ENCODE data around the gene MLH3. TPM values are rescaled to one million over a fixed set of nuclear protein-coding genes. Genes with fewer than 3 reads are reported as not detected.
"Not testable (repeated sequence)": the region's sequence is repeated elsewhere in the genome, so short reads cannot be mapped to it uniquely, and the experiment has no call there.

Gene MLH3
- total RNA-seq = 10.4 TPM

DNA sequence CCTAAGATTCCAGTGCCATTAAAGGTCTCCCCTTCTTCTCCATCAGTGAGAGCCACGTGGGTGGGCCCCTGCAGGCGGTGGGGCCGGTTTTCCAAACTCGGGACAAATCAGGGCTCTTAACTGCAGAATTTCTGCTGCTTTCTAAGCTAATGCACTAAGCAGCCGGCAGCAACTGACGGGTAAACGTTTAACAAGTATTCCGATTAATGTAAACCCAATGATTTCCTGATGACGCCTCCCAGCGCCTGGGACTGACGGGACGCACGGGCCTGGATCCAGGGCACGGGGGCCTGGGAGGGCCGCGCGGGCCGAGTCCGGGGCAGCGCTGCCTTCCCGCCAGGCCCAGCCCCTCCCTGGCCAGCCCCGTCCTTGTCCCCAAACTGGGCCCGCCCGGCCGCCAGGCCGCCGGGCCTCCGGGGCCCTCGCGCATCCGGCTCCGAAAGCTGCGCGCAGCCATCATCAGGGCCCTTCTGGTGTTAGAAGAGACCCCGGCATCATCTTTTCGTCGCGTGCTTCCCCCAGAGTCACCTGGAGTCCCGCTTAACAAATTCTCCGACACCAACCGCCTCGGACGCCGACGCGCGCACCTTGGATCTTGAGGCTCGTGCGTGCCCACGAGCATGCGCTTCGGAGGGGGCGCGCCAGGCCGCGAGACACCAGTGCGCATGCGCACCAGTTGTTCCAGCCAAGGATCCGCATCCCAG, at the start of gene MLH3:
TSS of gene MLH3 (minus strand) at position 616 of the 704 bp plus-strand sequence. CDS start 1,812 bp downstream, outside the sequence.
- ATAC-seq = peak; percentile 94
- peak; percentile 92 for DNase-seq (ENCODE audit: low spot score)

DNA sequence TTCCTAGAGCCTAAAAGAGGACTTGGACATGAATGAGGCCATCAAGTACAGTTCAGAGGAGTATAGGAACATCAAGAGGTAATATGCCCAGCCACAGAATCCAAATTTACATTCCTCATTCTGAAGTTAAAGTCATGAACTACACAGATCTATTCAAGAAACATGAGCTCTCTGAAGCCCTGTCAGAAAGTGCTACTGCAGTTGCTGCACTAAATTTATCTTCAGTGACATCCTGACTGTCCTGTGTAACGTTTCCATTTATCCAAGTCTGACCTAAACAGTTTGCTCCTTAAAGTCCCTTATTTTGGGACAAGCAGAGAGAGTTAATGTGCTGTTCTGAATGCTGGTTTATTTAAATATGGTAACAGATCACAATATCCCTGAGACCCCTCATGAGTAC, 47.4 kb upstream of the MLH3 start:
- no peak for DNase-seq (ENCODE audit: low spot score)
- ATAC-seq = no peak

DNA sequence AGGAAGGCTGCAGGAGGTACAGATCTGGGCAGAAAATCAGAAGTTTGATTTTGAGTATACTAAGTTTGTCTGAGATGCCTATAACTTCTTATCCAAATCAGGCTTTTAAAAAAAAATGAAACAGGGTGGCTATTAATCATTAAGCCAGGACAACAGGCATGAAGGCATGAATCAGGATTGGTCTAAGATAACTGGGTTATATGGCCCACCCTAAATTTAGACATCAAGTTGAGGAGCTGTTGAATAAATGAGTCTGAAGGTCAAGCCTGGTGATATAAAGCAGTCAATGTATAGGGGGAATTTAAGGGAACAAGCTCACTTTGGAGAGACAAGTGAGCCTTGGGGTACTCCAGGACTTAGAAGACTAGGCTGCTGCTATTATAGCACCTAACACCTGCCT, 46.9 kb upstream of the MLH3 start:
- ATAC-seq (no peak), DNase-seq (ENCODE audit: low spot score) (no peak)

DNA sequence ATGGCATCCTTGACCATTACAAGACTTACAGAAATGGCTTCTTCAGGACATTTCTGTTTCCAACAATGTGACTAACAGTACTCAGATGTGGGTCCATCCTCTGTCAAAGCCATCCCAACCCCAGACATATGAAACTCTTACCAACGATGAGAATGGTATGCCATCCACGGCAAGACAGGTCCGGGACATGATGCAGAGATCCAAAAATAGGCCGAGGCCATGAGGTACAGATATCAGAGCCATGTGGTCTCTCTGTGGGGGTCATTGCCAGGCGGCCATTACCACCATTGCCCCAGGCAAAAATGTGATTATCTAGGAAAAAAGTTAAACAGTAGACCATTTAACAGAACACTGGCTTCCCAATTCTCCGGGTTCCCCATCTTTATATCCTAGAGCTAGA, 45.7 kb upstream of the MLH3 start:
- DNase-seq (ENCODE audit: low spot score) (no peak), ATAC-seq (no peak)

DNA sequence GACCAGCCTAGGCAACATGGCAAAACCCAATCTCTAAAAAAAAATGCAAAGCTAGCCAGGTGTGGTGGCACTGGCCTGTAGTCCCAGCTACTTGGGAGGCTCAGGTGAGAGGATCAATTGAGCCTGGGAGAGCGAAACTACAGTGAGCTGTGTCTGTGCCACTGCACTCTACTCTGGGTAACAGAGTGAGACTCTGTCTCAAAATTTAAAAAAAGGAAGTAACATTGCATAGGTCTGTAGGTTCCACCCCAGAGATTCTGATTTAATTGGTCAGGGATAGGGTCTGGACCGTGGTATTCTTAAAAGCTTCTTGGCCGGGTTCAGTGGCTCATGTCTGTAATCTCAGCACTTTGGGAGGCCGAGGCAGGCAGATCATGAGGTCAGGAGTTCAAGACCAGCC, 44.4 kb upstream of the MLH3 start:
- ATAC-seq = no peak
- no peak for DNase-seq (ENCODE audit: low spot score)

DNA sequence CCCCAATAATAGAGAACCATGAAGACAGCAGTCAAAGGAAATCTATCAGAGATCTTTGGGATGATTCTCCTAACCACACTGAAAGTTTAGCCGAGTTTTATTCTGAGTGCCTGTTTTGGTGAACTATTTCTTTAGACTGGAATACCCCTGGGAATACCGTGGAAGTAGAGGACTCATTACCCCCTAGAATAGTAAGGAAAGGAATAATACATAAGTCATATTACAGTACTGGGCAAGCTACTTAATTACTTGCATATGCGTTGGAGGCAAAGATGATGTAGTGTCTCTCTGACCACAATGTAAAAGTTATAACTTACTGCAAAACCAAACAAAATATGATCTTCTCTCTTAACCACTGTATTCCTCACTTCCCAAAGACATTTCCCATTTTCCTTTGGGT, 43.6 kb upstream of the MLH3 start:
- DNase-seq (ENCODE audit: low spot score) (no peak), ATAC-seq (no peak)

DNA sequence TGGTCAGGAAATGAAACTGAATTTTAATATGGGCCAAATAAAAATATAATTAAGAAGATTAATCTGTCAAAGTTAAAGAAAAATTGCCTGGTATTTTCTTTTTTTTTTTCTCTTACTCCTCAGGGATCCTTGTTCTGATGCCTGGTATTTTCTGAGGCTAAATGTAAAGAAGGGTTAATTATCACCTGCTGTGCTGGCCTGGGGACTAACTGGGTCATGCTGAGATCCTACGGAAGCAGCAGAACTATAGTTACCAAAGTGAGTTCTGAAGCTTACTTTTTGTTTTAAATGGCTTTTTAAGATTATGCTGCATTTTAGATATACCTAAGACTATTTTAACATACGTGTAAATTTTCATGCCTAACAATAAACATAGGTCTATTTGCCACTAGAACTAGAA, 41.4 kb upstream of the MLH3 start:
- no peak for DNase-seq (ENCODE audit: low spot score)

DNA sequence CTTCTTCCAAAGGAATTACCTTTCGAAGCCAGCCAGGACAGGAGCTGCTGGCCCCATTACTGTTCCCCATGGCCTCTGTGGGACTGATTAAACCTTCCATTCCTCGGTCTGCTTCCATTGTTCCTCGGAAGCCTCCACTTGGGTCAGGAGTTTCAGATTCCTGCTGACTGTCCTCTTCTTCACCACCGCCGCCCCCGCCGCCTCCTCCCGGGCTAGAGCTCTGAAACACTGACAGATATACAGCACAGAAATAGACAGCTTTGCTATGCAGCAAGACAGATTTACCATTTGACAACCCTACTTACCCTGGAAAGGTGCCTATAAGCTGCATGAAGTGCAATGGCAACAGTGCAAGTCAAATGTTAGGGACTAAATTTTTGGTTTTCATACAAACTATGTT, 40.0 kb upstream of the MLH3 start:
- ATAC-seq = no peak
- no peak for DNase-seq (ENCODE audit: low spot score)

More for the DNA sequence above, 41.4 kb upstream of the MLH3 start:
- no peak for ATAC-seq

DNA sequence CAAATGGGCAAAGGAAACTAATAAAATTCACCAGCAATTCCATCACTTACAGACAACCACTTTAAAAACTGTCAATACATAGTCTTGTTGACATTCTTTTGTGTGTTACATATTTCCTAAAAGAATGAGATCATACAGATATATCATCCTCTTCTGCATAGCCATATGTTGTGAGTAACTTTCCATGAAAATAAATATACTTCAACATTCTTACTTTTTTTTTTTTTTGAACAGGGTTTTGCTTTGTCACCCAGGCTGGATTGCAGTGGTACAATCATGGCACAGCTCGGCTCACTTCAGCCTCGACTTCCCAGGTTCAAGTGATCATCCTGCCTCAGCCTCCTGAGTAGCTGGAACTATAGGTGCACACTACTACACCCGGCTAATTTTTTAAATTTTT, 39.1 kb upstream of the MLH3 start:
- no peak for ATAC-seq
- no peak for DNase-seq (ENCODE audit: low spot score)

DNA sequence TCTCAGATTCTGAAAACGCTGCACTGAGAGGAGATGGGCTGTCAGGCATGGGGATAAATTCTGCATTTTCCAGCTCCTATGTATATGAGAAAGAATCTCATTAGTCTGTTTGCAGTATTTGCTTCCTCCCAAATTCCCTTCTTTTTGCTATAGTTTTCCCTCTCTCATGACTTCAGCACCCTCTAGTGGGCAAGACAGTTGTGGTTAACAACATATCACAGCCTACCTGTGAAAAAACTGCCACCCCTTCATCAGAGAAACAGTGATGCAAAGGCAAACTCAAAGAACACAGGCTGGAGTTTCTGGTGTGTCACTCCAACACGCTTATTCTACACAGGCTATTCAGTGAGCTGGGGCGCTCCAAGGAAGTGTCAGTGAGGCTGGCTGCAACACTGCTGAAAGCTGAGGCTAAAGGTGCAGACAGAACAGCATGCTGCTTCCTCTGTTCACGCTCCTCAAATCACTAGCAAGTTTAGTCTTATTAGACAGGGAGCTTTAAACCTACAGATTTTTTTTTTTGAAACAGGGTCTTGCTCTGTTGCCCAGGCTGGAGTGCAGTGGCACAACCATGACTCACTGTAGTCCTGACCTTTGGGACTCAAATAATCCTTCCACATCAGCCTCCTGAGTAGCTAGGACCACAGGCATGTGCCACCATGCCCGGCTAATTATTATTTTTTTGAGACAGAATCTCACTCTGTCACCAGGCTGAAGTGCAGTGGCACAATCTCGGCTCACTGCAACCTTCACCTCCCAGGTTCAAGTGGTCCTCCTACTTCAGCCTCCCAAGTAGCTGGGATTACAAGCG, 37.5 kb upstream of the MLH3 start:
- DNase-seq (ENCODE audit: low spot score) (no peak), ATAC-seq (peak; percentile 90)

DNA sequence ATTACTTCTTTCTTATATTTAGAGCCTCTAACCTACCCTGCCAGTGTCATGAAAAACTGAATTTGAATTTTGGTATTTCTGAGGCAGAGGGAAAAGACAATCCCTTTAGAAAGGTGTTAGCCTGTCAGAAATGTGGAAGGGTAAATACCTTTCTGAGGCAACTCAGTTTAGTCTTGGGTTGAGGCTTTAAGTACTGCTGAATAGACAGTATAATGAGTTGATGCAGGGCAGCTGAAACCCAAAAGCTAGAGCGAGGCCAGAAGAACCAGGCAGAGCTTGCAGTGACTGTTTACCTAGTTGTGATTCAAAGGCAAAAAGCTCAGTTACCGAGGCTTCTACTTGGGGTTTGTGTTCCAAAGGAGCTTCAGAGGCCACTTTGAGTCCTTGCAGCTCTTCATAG, 36.9 kb upstream of the MLH3 start:
- no peak for ATAC-seq

DNA sequence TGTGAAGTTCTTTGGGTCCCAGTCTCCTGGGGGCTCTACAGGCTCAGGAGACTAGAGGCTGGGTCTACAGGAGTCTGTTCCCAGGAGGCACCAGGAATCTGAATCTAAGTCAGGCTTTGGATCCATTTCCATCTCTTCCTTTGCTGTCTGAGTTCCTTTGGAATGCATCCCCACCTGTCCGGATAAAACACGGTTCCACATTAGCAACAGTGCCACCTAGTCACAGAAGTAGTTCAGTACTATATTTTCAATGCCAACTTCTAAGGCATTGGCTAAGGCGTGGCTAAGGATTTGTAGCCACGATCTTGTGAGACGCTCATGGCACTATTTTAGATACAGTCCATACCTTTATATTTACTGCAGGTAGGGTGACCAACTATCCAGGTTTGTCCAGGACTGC, 33.2 kb upstream of the MLH3 start:
- DNase-seq (ENCODE audit: low spot score) (no peak), ATAC-seq (peak; percentile 73)

More for the DNA sequence above, 36.9 kb upstream of the MLH3 start:
- DNase-seq (ENCODE audit: low spot score) = no peak

DNA sequence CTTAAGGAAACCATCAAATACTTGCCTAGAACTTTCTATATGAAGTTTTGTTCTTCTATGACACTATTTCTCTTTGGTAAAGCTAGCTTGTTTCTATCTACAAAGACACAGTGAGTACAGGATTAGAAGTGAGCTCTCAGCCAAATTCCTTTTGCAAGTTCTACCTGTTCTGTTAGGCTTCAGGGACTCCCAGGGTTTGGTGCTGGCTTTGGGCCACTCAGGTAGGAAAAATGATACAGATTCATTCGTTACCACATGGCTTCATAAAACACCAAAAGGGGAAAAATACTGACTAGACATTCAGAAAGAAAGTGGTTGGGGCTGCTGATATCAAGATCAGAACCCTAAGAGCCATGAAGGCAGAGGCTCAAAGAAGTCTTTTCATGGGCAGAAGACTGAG, 32.0 kb upstream of the MLH3 start:
- no peak for DNase-seq (ENCODE audit: low spot score)
- ATAC-seq = no peak

DNA sequence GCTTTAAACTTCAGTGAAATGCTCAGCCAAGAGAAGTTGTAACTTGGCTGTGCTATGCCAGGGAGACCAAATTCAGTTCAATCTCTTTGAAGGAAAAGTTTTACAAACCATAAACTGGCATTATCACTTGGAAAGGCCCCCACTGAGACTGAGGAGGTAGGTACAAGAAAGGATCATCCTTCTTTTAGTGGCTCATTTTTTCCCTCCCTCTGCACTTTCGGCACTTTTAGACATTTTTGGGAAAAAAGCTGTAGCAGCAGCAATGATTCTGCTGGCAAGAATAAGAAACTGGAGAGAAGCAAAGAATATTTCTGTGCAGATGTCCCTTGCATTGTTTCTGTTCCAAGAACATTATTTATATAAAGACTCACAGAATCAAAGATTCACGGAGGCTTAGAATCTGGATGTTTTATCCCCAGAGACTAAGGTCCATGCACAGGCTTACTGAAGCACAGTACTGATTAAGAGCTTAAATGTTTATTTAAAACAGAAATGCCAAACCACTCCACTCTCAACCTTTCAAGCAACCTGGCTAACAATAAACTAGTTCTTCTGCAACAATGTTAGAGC, 30.5 kb upstream of the MLH3 start:
- ATAC-seq (no peak), DNase-seq (ENCODE audit: low spot score) (no peak)

DNA sequence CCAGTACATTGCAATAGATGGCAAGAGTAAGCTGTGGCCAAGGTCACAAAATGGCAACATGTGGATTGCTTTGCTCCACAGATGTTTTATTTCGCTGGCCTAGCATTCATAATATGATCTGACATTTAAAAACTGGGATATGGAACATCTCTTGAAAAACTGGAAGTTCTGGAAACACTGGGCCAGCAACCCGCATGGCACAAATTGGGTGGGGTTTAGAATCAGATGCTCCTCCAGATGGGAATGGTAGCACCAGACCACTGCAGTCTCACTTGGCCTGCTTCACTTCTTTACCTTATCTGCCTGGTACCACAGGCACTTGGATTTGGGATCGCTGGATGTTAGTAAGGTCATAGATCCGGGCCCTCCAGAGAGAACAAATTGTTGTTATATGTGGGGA, 28.3 kb upstream of the MLH3 start:
- ATAC-seq (no peak), DNase-seq (ENCODE audit: low spot score) (no peak)

DNA sequence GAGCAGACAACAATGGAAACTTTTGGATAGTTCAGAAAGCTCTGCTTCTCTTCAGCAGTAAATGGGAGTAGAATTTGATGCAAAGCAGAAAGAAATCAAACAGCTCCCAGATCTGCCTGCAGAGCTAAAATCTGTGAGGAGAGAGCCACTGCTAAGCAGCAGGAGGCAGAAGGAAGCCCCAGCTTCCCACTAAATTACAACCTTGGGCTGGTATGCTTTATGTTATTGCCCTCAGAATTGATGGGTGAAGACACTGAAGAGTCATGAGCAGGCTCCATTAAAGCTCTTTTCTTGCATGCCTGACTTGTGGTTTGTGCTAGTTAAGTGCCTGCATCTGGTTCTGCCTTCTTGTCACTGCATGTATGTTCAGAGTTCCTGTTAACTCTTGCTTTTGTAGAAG, 26.5 kb upstream of the MLH3 start:
- ATAC-seq (no peak), DNase-seq (ENCODE audit: low spot score) (no peak)

DNA sequence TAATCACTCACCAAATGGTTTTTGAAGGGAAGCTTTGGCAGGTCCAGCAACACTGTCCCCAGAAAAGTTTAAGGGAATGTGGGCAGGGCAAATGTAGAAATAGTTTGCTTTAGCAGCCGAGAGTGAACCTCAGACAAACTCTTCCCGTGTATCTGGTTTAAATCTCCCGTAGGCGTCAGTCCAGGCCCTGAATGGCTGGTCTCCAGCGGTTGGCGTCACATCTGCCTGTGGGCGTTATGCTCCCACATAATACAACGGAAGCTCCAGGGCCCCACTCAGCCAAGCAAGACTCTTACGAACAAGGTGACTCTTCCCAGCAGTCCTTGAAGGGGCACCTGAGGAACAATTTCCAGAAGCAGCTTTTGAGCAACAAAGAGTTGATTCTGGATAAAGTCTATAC, 19.1 kb upstream of the MLH3 start:
- peak; percentile 44 for ATAC-seq
- DNase-seq (ENCODE audit: low spot score) = peak; percentile 86

DNA sequence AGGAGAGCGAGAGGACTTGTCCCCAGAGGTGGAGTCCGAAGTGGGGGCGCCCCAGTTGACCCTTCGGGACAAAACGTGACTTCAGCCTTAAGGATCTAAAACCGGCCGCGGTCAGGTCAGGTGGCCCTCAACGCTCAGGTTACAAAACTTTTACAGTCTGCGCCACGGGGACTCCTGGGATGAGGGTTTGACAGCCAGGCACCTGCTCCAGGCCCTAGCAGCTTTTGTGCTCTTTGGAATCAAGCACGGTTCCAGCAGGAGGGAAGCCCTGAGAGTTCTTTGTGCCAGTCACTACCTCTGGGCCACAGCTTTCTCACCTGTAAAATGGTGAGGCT, 18.5 kb upstream of the MLH3 start:
- DNase-seq (ENCODE audit: low spot score) = no peak
- peak; percentile 50 for ATAC-seq

DNA sequence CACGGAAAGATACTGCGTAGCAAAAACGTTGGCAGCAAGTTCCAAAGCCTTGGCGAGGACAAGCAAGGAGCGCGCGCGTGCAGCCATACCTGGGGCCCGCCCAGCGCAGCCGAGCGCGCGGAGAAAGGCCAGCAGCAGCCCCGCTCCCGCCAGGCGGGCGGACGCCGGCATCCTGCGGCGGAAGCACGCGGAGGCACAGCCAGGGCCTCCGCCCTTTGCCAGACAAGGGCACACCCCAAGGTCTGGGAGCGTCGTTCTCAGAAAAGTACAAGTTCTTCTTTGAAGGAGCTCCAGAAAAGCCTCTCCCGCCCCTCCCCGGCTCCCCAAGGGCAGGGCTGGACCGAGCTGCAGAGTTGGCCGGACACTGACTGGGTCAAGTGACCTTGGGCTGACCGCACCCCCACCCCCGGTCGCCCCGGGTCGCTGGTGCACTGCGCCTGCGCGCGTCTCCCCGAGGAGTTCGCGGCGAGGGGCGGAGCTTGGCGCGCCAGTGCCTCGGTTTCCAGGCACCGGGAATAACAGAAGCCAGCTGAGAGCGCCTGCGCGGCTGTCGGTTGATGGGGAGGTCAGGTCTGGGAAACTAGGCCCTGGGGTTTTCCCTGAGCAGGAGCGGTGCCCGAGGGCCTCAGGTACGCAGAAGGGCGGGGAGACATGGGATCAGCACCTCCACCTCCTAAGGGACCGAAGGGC, 18.0 kb upstream of the MLH3 start, which contains the start of gene ZC2HC1C:
TSS of gene ZC2HC1C (plus strand) at position 521 of the 690 bp plus-strand sequence. CDS start 933 bp downstream, outside the sequence.
- ATAC-seq (peak; percentile 88), DNase-seq (ENCODE audit: low spot score) (peak; percentile 98)

DNA sequence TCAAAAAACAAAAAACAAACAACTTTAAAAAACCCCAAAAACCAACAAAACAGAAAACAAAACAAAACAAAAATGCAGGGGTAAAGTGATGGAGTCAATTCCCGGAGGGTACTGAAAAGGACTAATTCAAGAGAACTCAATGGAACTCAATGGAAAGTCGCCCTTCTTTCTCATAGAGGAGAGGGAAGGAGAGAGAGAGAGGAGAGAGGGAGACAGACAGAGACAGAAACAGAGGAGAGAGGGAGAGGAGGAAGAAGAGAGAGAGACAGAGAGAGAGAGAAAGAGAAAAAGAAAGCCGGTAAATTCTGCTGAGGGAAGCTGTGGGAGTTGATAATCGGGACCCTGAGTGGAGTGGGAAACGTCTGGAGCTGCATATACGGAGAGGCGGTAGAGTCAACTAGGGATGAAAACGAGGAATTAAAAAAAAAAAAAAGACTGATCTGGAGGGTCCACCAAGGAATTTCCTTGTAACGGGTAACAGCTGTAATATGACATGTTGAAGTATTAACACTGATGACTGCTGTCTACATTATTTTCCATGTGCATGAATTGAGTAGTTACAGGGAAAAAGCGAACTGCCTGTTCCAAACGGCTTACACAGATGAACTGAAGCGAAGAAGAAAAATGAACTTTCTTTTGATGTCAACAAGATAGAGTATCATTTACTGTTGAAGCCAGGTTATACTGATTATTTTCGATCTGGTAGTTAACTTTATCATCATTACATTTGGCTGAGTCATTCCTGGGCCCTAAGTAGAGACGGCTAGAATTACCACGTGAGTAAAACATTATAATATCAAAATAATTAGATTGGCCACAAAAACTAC, 17.2 kb upstream of the MLH3 start:
- ATAC-seq (no peak), DNase-seq (ENCODE audit: low spot score) (no peak)

DNA sequence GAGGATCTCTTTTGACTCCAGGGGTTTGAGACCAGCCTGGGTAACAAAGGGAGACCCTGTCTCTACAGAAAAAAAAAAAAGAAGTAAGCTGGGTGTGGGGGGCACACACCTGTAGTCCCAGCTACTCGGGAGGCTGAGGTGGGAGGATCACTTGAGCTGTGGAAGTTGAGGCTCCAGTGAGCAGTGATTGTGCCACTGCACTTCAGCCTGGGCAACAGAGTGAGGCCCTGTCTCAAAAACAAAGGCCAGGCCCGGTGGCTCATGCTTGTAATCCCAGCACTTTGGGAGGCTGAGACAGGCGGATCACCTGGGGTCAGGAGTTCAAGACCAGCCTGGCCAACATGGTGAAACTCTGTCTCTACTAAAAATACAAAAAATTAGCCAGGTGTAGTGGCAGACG, 16.5 kb upstream of the MLH3 start:
- DNase-seq (ENCODE audit: low spot score); ATAC-seq: not testable (repeated sequence)

All from left lobe of liver (tissue), 2 donors.